Gastrocnemius medialis (tissue), 4 donors: ENCODE data around the gene YARS2. TPM values are rescaled to one million over a fixed set of nuclear protein-coding genes. Genes with fewer than 3 reads are reported as not detected.

Experiments used
- ATAC-seq, 2 donors: fragments of 150-250 bp; one replicate each; pipeline ENCODE4 v1.9.1; 2016
- DNase-seq, 2 donors: peaks; one replicate each; pipeline ENCODE4 v3.0.0-alpha.2; 2019
- H3K27ac ChIP-seq, 4 donors: fragments of 200-600 bp; sonication (generic); 1 replicate in 1 of 4; 2 replicates in 3 of 4; pipeline ENCODE4 v1.5.1; 2016 to 2018; ENCODE audit warnings: mild to moderate bottlenecking in 2 of 4, moderate library complexity in 1 of 4
- H3K27me3 ChIP-seq, 3 donors: fragments of 200-600 bp; sonication (generic) in 2 of 3; 1 replicate in 1 of 3; 2 replicates in 2 of 3; pipeline versions ENCODE4 v1.5.1 to v1.6.0; 2016 to 2019; ENCODE audit warnings: mild to moderate bottlenecking in 1 of 3, moderate library complexity in 1 of 3
- H3K36me3 ChIP-seq, 2 donors: fragments of 200-600 bp; sonication (generic) in 1 of 2; one replicate each; pipeline ENCODE4 v1.5.1; 2017 to 2018
- H3K4me1 ChIP-seq, 2 donors: fragments of 200-600 bp; sonication (generic) in 1 of 2; one replicate each; pipeline ENCODE4 v1.5.1; 2016 to 2017; ENCODE audit warnings: mild to moderate bottlenecking in 2 of 2
- H3K4me3 ChIP-seq, 4 donors: fragments of 200-600 bp; sonication (generic) in 3 of 4; 1 replicate in 1 of 4; 2 replicates in 3 of 4; pipeline ENCODE4 v1.5.1; 2016 to 2019; ENCODE audit warnings: mild to moderate bottlenecking in 2 of 4
- H3K9me3 ChIP-seq, 3 donors: fragments of 200-600 bp; sonication (generic) in 2 of 3; 1 replicate in 1 of 3; 2 replicates in 2 of 3; pipeline ENCODE4 v1.5.1; 2016 to 2019
- CTCF ChIP-seq, 5 experiments: fragments of 450-650 bp in 3 of 5; fragments of 200-600 bp in 2 of 5; sonication (generic) in 2 of 5; IDR thresholded peaks in 4 of 5; conservative IDR thresholded peaks in 1 of 5; 1 replicate in 4 of 5; 2 replicates in 1 of 5; pipeline ENCODE4 v1.5.1; 2016 to 2019; ENCODE audit warnings: antibody characterized with exemption in 5 of 5, mild to moderate bottlenecking in 3 of 5, moderate library complexity in 3 of 5
- POLR2A ChIP-seq, 2 donors: fragments of 450-650 bp; IDR thresholded peaks; one replicate each; pipeline ENCODE4 v1.6.1; 2017; ENCODE audit warnings: antibody characterized with exemption in 2 of 2, mild to moderate bottlenecking in 2 of 2, moderate library complexity in 2 of 2
- in situ Hi-C, 4 donors: fragments of 200-750 bp; cut with MboI; loops; one replicate each; pipeline versions ENCODE4 v1.15.0 to v1.8.0; 2017; ENCODE audit warnings: low sequenced_read_pairs in 4 of 4
- intact Hi-C: fragments of 100-400 bp; cut with DNase I; formaldehyde crosslinking; loops from one replicate; pipeline ENCODE4 v1.15.1; 2023; ENCODE audit warnings: low total_unique reads
- total RNA-seq, 4 donors: library from RNA; depleted of rRNA; stranded (reverse); fragments of >200 nt; gene quantifications; one replicate each; pipeline versions ENCODE4 v1.1.0 to v1.2.3, GENCODE V29; 2016

Gene YARS2
- total RNA-seq, 4 donors from 2014 or later, result 9.1 to 19.4 (median 13.9) TPM

DNA sequence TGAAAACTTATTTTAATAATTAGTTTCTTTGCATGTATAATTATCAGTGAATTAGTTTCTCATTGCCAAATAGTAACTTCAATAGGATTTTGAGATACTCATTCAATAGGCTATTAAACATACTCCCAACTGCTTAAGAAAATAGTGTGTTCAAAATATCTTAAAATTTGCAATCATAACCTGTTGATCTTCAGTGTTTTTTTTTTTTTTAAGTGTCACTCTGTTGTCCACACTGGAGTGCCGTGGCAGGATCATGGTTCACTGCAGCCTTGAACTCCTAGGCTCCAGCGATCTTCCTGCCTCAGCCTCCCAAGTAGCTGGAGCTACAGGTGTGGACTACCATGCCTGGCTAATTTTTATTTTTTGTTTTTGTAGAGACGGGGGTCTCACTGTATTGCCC is 1.5 kb upstream of the YARS2 start:
- Histone ChIP-seq H3K4me1 (peaks cover 12 to 15% of the 10 kb centered on the region in 2 donors), H3K36me3 (peaks cover 0 to 14% of the 10 kb centered on the region in 2 donors), H3K27me3 (no peaks in the 10 kb centered on the region), H3K9me3 (no peaks in the 10 kb centered on the region), H3K4me3 (no peak overlapping the region), H3K27ac (no peak overlapping the region)
- TF ChIP-seq POLR2A (IDR thresholded peaks at IDR 0.05) (no peak), CTCF (IDR thresholded peaks at IDR 0.05 in 4 of 5, conservative IDR thresholded peaks at IDR 0.05 in 1 of 5) (no peak)
- DNase-seq, result no peak
- intact Hi-C loops, result loop anchor here (5.0 kb wide), 1 partner anchor 160 kb away; no protein-coding TSS in a partner anchor
- in situ Hi-C loops, result loop anchor here (5.0 to 25.0 kb wide), 2 partner anchors 1265 to 1455 kb away; partner anchors contain the start of gene ALG10 (in 3 of the 4)
- no peak for ATAC-seq

GRCh38 chr12:32756476-32757066 is 874 bp upstream of the YARS2 start:
- Histone ChIP-seq H3K36me3 (peaks cover 0 to 20% of the 10 kb centered on the region in 2 donors), H3K4me1 (peaks cover 12 to 15% of the 10 kb centered on the region in 2 donors), H3K4me3 (peak overlapping the region in 2 of 4 donors; percentile 95 to 100), H3K27ac (peak overlapping the region in 3 of 4 donors; percentile 81 to 86 (median 81)), H3K9me3 (no peaks in the 10 kb centered on the region), H3K27me3 (no peaks in the 10 kb centered on the region)
- in situ Hi-C loops, result loop anchor here (5.0 to 25.0 kb wide), 2 partner anchors 1266 to 1456 kb away; partner anchors contain the start of gene ALG10 (in 3 of the 4)
- TF ChIP-seq CTCF (IDR thresholded peaks at IDR 0.05 in 4 of 5, conservative IDR thresholded peaks at IDR 0.05 in 1 of 5) (no peak), POLR2A (IDR thresholded peaks at IDR 0.05) (no peak)
- DNase-seq, result no peak
- intact Hi-C loops, result loop anchor here (1.0 to 5.0 kb wide), 2 partner anchors 161 to 1266 kb away; partner anchors contain the start of gene ALG10
- no peak for ATAC-seq

DNA sequence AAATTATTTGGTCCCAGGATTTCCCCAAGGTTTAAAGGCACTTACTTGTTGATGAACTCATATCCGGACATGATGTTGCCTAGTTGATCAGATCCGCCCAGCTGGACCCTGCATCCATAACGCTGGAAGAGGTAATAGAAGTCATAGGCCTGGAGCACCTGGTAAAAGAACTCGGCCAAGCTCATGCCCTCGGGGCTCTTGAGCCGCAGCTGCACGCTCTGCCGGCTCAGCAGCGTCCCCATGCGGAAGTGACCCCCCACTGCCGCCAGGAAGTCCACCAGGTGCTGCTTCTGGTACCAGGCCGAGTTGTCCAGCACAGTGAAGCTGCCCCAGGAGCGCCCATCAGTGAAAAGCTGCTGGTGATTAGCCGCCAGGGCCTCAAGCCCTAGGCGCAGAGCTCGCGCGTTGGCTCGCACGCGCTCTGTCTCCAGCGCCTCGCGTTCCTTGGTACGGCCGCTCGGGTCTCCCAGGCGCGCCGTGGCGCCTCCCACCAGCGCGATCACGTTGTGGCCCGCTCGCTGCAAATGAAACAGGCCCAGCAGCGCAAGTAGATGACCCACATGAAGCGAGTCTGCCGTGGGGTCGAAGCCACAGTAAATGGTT is 545 bp downstream of the YARS2 start:
- DNase-seq (peak; percentile 41 to 70), ATAC-seq (peak; percentile 46 to 68)
- TF ChIP-seq POLR2A (IDR thresholded peaks at IDR 0.05) (no peak), CTCF (IDR thresholded peaks at IDR 0.05 in 4 of 5, conservative IDR thresholded peaks at IDR 0.05 in 1 of 5) (peak; percentile 57 to 78 (median 70))
- Histone ChIP-seq H3K4me1 (peaks cover 12 to 15% of the 10 kb centered on the region in 2 donors), H3K27ac (peak overlapping the region; percentile 81 to 88 (median 84)), H3K36me3 (peaks cover 0 to 33% of the 10 kb centered on the region in 2 donors), H3K9me3 (no peaks in the 10 kb centered on the region), H3K4me3 (peak overlapping the region; percentile 80 to 100 (median 96)), H3K27me3 (no peaks in the 10 kb centered on the region)
- intact Hi-C loops, result loop anchor here (2.0 to 5.0 kb wide), 3 partner anchors 76 to 298 kb away; partner anchors contain the start of gene DNM1L
- in situ Hi-C loops, result loop anchor here (5.0 to 25.0 kb wide), 2 partner anchors 1267 to 1457 kb away; partner anchors contain the start of gene ALG10 (in 3 of the 4)

DNA sequence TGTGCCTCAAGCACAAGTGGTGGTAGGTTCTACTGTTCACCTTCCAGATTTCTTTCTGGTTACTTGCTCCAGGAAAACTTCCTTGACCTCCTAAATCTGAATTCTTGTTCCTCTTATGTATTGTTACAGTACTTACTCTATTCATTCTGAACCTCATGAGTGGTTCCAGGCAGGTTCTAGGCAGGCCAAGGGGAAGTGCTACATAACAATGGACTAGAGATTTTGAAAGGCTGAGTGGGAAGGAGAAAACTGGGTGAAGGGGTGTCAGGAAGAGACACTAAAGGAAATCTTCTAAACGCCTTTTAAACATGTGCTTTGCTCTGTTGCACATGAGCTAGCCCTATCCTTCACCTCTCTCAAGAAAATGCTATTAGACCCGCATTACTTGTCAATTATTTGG is 1.6 kb downstream of the YARS2 start:
- Histone ChIP-seq H3K4me3 (peak overlapping the region in 3 of 4 donors; percentile 80 to 100 (median 95)), H3K27ac (peak overlapping the region in 3 of 4 donors; percentile 81 to 86 (median 81)), H3K9me3 (no peaks in the 10 kb centered on the region), H3K36me3 (peaks cover 2 to 43% of the 10 kb centered on the region in 2 donors), H3K27me3 (no peaks in the 10 kb centered on the region), H3K4me1 (peaks cover 12 to 15% of the 10 kb centered on the region in 2 donors)
- in situ Hi-C loops (loop anchor here in 2 of 4 donors (25.0 kb wide), 1 partner anchor 1458 kb away; no protein-coding TSS in a partner anchor), intact Hi-C loops (loop anchor here (2.0 kb wide), 2 partner anchors 75 to 297 kb away; partner anchors contain the start of gene DNM1L)
- no peak for DNase-seq
- TF ChIP-seq POLR2A (IDR thresholded peaks at IDR 0.05) (no peak), CTCF (IDR thresholded peaks at IDR 0.05 in 4 of 5, conservative IDR thresholded peaks at IDR 0.05 in 1 of 5) (no peak)
- no peak for ATAC-seq
